Activated CD8-positive, alpha-beta memory T cell treated with anti-CD3 and anti-CD28 coated beads for 4 hours (primary cell): ENCODE results near the gene HOOK2.

Experiments used
- DNase-seq, 2 donors: peaks; one replicate each; pipeline ENCODE4 v3.0.0-alpha.2; 2020; ENCODE audit warnings: low read depth in 2 of 2

HOOK2 gene

GRCh38 chr19:12782424-12783290 lies 7.3 kb upstream of the HOOK2 start:
- DNase-seq: peak; percentile 85

- DNase-seq: no peak
These were observed 6.7 kb upstream of the HOOK2 start for GRCh38 chr19:12782174-12782423.

GRCh38 chr19:12779162-12779993 lies 4.0 kb upstream of the HOOK2 start:
- no peak for DNase-seq

- DNase-seq: no peak
These were observed 3.5 kb upstream of the HOOK2 start for GRCh38 chr19:12778905-12779161.

GRCh38 chr19:12778017-12778904 lies 2.9 kb upstream of the HOOK2 start:
- DNase-seq: no peak

- DNase-seq: no peak
These were observed 2.1 kb upstream of the HOOK2 start for GRCh38 chr19:12777217-12778016.

- no peak for DNase-seq
These were observed 1.8 kb downstream of the HOOK2 start for GRCh38 chr19:12773571-12773970.

GRCh38 chr19:12772323-12772722 lies 3.0 kb downstream of the HOOK2 start:
- no peak for DNase-seq

GRCh38 chr19:12770922-12771321 lies 4.4 kb downstream of the HOOK2 start:
- DNase-seq: no peak

- DNase-seq: peak in 1 of 2 donors; percentile 20
These were observed 5.7 kb downstream of the HOOK2 start for GRCh38 chr19:12769689-12770088.

GRCh38 chr19:12767666-12768065 lies 7.7 kb downstream of the HOOK2 start:
- DNase-seq: no peak

GRCh38 chr19:12767150-12767549 lies 8.2 kb downstream of the HOOK2 start:
- DNase-seq: no peak

- peak in 1 of 2 donors; percentile 72 for DNase-seq
These were observed 9.3 kb downstream of the HOOK2 start for GRCh38 chr19:12766051-12766521.

- no peak for DNase-seq
These were observed 10.7 kb downstream of the HOOK2 start for GRCh38 chr19:12764698-12765097.

- DNase-seq: no peak
These were observed 12.3 kb downstream of the HOOK2 start for GRCh38 chr19:12763100-12763499.

GRCh38 chr19:12759686-12760085 lies 15.7 kb downstream of the HOOK2 start:
- no peak for DNase-seq

GRCh38 chr19:12757544-12758274 lies 17.6 kb downstream of the HOOK2 start:
- no peak for DNase-seq

GRCh38 chr19:12756150-12756883 lies 19.0 kb downstream of the HOOK2 start:
- no peak for DNase-seq

- DNase-seq: no peak
These were observed 20.7 kb downstream of the HOOK2 start for GRCh38 chr19:12754465-12755196.
